HG03139 (cell line): ENCODE data around the gene TRAF2.

Experiments used
- ATAC-seq: cut with Tn5 transposase; IDR thresholded peaks from one replicate; pipeline ENCODE4 v1.9.1; 2021; ENCODE audit not compliant: unreplicated experiment

Gene TRAF2

GRCh38 chr9:136930014-136930413, 43.7 kb downstream of the TRAF2 start:
- ATAC-seq: no peak

DNA sequence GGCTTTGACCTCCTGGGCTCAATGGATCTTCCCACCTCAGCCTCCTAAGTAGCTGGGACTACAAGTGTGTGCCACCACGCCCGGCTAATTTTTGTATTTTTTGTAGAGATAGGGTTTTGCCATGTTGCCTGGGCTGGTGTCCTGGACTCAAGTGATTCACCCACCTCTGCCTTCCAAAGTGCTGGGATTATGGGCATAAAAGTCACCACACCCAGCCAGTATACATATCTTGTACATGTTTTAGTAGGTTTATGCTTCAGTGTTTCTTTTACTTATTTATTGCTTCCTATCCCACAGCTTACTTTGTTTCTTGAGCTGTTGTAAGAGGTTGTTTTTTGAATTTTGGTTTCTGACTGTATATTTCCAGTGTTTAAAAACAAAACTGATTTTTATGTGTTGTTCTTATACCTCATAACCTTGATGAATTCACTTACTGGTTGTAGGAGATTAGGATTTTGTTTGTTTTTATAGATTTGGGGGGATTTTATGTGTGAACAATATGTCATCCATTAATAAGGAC, 45.4 kb downstream of the TRAF2 start:
- no peak for ATAC-seq

DNA sequence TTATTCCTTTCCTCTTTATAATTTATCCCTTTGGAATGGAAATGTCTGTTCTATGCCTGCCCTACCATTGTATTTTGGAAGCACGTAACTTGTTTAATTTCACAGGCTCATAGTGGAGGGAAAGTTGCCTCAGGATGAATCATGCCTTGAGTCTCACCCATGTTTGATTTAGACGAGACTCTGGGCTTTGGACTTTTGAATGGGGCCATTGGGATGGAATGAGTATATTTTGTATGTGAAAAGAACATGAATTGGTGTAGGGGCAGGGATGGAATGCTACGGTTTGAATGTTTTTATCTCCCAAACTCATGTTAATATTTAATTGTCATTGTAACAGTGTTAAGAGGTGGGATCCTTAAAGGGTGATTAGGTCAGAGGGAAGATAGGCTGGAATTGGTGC, 48.0 kb downstream of the TRAF2 start:
- no peak for ATAC-seq

- ATAC-seq: no peak
Measured at GRCh38 chr9:136935651-136936050, 49.3 kb downstream of the TRAF2 start.

DNA sequence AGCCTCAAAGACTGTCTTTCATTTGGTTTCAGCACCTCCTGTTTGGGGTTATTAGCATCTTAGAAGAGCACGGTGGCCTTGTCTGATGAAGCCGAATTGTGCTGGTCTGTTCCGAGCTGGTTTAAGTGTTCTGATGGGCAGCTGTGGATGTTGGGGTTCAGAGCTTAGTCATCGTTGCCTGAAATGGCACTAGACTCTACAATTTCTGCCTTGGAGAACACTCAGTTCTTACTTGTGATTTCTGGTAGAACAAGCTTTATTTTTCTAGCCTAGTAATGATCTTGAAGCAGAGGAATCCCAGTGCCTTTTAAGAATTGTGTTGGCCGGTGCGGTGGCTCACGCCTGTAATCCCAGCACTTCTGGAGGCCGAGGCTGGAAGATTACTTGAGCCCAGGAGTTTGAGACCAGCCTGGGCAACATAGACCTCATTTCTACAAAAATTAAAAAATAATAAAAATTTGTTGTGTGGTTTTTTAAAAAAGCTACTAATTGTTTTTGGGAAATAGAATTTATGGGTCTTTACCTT, 50.4 kb downstream of the TRAF2 start:
- ATAC-seq: no peak

- no peak for ATAC-seq
Measured at GRCh38 chr9:136937186-136938001, 51.1 kb downstream of the TRAF2 start.

DNA sequence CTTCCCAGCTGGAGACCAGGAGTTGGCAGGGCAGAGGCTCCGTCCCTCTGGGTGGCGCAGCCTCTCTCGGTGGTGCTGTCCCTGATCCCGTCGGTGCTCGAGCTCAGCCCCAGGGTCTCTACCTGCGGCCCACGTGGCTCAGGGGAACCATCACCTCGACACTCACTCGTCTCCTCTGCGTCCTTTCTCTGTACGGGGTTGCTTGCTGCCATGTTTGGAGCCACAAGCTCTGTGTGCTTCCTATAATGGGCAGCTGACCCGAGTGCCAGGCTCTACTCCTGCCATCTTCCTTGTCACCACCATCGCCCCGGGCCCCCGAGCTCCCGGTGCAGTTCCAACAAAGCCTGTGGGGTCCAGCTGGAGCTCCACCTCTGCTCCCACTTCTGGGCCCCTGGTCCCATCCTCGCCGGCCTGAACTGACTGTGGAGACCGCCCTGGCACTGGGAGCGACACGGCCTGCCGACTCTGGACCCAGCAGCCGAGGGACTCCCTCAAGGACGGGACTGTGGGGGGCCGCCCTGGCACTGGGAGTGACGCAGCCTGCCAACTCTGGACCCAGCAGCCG, 53.2 kb downstream of the TRAF2 start:
- ATAC-seq: no peak

GRCh38 chr9:136939996-136940525, 53.7 kb downstream of the TRAF2 start:
- ATAC-seq: no peak

GRCh38 chr9:136940526-136941230, 54.4 kb downstream of the TRAF2 start:
- no peak for ATAC-seq

DNA sequence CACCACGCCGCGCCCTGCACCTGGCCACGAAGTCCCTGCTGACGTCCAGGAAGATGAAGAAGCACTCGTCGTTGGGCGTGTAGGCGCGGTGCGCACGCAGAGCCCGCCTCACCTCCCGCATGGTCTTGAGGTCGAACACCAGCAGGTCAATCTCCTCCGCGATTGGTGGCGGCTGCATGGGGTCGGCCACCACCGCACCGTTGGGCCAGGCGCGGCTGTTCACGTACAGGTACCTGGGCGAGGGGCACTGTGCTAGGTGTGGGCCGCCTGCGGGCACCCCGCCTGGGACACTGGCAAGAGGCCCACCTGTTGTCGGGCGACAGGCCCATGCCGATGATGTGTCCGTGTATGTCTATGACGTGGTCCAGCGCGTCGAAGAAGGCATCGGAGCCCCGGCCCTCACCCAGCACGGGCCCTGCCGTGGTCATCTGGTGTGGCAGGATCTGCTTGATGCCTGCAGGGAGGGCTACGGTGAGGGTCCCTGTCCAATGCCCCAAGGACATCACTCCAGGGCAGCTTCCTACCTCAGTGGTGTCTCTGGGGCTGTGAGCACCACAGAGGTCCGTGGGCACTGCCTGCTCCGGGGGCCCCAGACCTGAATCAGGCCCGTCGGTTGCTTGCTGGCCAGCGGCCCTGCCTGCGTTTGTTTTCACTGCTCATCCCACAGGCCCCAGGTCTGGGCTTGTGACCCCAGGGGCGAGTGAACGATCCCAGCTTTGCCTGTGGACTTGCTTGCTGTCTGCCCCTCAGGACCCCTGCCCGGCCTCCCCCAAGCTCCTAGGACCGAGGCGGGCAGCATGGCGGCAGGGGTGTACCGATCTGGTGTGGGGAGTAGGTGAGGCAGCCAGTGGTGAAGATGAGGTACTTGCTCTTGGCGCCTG, 55.2 kb downstream of the TRAF2 start:
- no peak for ATAC-seq

DNA sequence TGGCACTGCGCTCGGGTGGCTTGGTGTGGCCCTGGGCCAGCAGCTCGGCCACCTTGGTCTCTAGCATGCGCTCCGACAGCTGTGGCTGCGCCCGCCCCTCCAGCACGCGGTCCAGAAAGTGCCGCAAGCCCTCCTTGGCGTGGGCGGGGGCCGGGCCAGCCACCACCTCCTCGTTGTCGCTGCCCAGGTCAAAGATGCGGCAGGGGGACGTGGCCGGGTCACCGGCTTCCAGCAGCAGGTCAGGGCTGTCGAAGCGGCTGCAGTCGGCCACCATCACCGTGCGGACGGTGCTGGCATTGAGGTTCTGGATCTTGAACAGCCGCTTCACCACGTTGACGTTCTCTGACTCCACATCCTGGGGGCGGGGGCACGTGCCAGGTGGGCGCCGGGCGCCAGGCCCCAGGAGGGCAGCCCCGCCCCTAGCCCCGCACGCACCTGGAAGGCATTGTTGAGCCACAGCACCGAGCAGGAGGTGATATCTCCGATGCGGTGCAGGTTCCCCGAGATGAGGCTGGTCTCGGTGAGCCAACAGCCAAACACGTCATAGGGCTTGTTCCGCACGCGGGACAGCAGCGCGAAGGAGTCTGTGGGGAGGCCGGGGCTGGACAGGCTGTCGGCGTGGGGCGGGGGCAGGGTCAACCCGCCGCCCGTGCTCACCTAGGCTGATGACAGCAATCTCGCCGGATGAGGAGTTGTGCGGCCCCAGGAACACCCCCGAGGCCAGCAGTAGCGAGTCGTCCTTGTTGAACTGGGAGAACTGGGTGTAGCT, 56.0 kb downstream of the TRAF2 start:
- ATAC-seq: no peak

GRCh38 chr9:136942881-136943230, 56.5 kb downstream of the TRAF2 start:
- no peak for ATAC-seq

GRCh38 chr9:136943291-136944211, 57.2 kb downstream of the TRAF2 start:
- peak; percentile 9 for ATAC-seq

DNA sequence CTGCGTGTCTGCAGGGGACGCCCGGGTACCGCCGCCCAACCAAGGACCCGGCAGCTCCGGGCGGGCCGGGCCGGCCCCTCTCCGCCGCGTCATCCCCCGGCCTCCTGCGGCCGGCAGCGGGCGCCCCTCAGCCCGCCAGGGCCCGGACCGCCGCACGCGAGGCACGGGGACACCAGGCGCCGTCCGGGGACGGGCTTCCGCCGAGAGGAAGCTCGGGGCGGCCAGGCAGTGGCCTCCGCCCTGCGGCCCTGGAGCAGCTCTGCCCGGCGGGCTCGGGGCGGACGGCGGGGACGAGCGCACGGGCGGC, 57.8 kb downstream of the TRAF2 start:
- peak; percentile 25 for ATAC-seq

DNA sequence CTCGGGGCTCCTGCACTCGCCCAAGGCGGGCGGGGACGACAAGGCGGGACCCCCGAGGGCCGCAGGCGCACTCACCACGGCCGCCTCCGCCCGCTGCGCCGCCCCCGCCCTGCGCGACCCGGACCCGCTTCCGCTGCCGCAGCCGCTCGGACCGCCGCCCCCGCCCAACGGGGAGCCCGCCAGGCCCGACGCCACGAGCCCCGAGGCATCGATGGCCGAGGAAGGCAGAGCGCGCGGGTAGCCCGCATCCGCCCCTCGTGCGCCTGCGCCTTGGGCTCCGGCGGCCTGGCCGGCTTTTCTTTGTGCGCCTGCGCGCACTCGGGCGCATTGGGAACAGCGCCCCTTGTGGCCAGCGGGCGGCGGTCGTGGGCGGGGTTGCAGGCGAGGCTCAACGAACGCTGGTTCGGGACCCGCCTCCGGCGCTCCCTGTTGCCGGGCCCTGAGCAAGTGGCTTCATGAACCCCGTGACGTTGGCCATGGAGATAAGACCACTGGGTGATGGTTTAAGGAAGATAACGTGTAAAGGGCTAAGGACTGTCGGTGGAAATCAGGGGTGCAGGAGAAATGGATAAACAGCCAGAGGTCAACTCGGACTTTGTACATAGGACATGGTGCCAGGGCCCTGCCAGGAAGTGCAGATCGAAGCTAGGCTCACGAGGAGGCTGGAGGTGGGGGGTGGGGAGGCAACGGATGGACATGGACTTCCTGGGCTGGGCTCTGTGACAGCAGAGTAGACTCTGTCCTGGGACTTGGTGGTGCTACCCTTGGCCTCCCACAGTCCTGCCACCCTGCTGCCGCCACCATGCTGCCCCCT, 58.4 kb downstream of the TRAF2 start, which contains the start of the genes C8G and FBXW5:
Gene C8G (plus strand): TSS at position 725 of the 814 bp plus-strand sequence. CDS start 78 bp downstream, at position 803.
Gene FBXW5 (minus strand): TSS at position 220 of the 814 bp plus-strand sequence. CDS start 655 bp downstream, outside the sequence.
- peak; percentile 66 for ATAC-seq

DNA sequence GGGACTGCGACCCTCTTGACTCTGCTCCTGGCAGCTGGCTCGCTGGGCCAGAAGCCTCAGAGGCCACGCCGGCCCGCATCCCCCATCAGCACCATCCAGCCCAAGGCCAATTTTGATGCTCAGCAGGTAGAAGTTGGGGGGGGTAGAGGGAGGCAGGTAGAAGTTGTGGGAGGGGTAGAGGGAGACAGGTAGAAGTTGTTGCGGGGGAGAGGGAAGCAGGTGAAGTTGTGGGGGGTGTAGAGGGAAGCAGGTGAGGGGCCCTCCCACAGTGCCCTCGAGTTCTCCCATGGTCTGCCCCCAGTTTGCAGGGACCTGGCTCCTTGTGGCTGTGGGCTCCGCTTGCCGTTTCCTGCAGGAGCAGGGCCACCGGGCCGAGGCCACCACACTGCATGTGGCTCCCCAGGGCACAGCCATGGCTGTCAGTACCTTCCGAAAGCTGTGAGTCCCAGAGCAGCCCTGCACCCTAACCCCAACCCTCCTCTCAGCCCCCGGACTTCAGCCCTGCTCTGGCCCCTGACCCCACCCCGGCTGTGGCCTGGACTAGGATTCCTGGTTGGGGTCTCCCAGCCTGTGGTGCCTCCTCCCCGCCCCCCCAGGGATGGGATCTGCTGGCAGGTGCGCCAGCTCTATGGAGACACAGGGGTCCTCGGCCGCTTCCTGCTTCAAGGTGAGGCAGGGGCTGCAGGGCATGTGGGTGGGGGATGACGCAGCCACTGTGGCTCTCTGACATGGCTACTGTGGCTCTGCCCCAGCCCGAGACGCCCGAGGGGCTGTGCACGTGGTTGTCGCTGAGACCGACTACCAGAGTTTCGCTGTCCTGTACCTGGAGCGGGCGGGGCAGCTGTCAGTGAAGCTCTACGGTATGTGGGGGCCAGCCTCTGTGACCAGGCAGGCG, 59.3 kb downstream of the TRAF2 start:
- no peak for ATAC-seq
